ENCODE measurements around the gene SMCO3. TPM values are rescaled to one million over a fixed set of nuclear protein-coding genes. Genes with fewer than 3 reads are reported as not detected.
A peak's percentile ranks its signal among the peaks of the same experiment; 100 is the strongest.
"Not testable (repeated sequence)": the region's sequence is repeated elsewhere in the genome, so short reads cannot be mapped to it uniquely, and the experiment has no call there.

SMCO3 gene
- polyA plus RNA-seq, 1 experiment, result 0.45 TPM

DNA sequence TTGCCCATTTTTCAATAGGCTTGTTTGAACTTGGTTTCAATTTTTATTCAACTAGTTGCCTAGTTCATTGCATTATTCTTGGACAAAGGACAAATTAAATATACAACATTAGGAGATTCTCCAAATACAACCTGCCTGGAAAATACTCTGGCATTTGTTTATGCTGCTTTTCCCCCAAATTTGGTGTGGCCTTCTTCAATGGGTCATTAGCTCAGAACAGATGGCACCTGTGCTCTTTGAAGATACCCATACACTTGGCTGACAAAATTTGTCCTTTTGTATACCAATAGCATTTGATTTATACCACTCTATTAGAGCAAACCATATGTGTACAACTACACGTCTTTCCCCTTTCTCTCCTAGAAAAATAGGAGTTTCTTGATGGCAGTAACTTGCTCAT is 46.4 kb downstream of the SMCO3 start:
- DNase-seq (ENCODE audit: low read depth), result no peak
- ChIA-PET POLR2A (no interaction called here), CTCF (no interaction called here)
- no peaks in the 10 kb centered on the region; the same call in 1 of the 2 replicates for H3K36me3 ChIP-seq (ENCODE audit: control insufficient read depth, insufficient read depth, low read length)
- TF ChIP-seq, protein P1, sequence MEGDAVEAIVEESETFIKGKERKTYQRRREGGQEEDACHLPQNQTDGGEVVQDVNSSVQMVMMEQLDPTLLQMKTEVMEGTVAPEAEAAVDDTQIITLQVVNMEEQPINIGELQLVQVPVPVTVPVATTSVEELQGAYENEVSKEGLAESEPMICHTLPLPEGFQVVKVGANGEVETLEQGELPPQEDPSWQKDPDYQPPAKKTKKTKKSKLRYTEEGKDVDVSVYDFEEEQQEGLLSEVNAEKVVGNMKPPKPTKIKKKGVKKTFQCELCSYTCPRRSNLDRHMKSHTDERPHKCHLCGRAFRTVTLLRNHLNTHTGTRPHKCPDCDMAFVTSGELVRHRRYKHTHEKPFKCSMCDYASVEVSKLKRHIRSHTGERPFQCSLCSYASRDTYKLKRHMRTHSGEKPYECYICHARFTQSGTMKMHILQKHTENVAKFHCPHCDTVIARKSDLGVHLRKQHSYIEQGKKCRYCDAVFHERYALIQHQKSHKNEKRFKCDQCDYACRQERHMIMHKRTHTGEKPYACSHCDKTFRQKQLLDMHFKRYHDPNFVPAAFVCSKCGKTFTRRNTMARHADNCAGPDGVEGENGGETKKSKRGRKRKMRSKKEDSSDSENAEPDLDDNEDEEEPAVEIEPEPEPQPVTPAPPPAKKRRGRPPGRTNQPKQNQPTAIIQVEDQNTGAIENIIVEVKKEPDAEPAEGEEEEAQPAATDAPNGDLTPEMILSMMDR (IDR thresholded peaks at IDR 0.05; ENCODE audit: insufficient read depth, low read depth, low read length), result no peak
- no peaks in the 10 kb centered on the region for H3K27me3 ChIP-seq (ENCODE audit: control insufficient read depth, insufficient read depth, low read length)
- H3K4me3 ChIP-seq (ENCODE audit: low read depth, low read length), result no peak overlapping the region

GRCh38 chr12:14766649-14767215 is 47.2 kb downstream of the SMCO3 start:
- Histone ChIP-seq H3K36me3 (ENCODE audit: control insufficient read depth, insufficient read depth, low read length) (no peaks in the 10 kb centered on the region; the same call in 1 of the 2 replicates), H3K27me3 (ENCODE audit: control insufficient read depth, insufficient read depth, low read length) (no peaks in the 10 kb centered on the region), H3K4me3 (ENCODE audit: low read depth, low read length) (no peak overlapping the region)
- DNase-seq (ENCODE audit: low read depth), result no peak
- CTCF ChIA-PET, result no interaction called here
- POLR2A ChIA-PET, result no interaction called here
- TF ChIP-seq, protein P1 (IDR thresholded peaks at IDR 0.05; ENCODE audit: insufficient read depth, low read depth, low read length), result no peak

GRCh38 chr12:14766020-14766419 is 48.0 kb downstream of the SMCO3 start:
- H3K36me3 ChIP-seq (ENCODE audit: control insufficient read depth, insufficient read depth, low read length); DNase-seq (ENCODE audit: low read depth); CTCF ChIA-PET; H3K4me3 ChIP-seq (ENCODE audit: low read depth, low read length); H3K27me3 ChIP-seq (ENCODE audit: control insufficient read depth, insufficient read depth, low read length); POLR2A ChIA-PET: not testable (repeated sequence)

DNA sequence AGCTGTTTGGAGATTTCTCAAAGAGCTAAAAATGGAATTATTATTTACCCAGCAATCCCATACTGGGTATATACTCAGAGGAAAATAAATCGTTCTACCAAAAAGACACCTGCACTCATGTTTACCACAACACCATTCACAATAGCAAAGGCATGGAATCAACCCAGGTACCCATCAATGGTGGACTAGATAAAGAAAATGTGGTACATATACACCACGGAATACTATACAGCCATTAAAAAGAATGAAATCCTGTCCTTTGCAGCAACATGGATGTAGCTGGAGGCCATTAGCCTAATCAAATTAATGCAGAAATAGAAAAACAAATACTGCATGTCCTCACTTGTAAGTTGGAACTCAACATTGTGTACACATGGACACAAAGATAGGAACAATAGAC is 48.6 kb downstream of the SMCO3 start:
- Histone ChIP-seq H3K4me3 (ENCODE audit: low read depth, low read length) (no peak overlapping the region), H3K27me3 (ENCODE audit: control insufficient read depth, insufficient read depth, low read length) (no peaks in the 10 kb centered on the region), H3K36me3 (ENCODE audit: control insufficient read depth, insufficient read depth, low read length) (no peaks in the 10 kb centered on the region; the same call in 1 of the 2 replicates)
- TF ChIP-seq, protein P1 (IDR thresholded peaks at IDR 0.05; ENCODE audit: insufficient read depth, low read depth, low read length), result no peak
- ChIA-PET POLR2A (no interaction called here), CTCF (no interaction called here)
- DNase-seq (ENCODE audit: low read depth), result no peak

GRCh38 chr12:14759711-14760280 is 54.2 kb downstream of the SMCO3 start:
- DNase-seq (ENCODE audit: low read depth); H3K4me3 ChIP-seq (ENCODE audit: low read depth, low read length); POLR2A ChIA-PET; CTCF ChIA-PET; H3K27me3 ChIP-seq (ENCODE audit: control insufficient read depth, insufficient read depth, low read length); H3K36me3 ChIP-seq (ENCODE audit: control insufficient read depth, insufficient read depth, low read length): not testable (repeated sequence)

DNA sequence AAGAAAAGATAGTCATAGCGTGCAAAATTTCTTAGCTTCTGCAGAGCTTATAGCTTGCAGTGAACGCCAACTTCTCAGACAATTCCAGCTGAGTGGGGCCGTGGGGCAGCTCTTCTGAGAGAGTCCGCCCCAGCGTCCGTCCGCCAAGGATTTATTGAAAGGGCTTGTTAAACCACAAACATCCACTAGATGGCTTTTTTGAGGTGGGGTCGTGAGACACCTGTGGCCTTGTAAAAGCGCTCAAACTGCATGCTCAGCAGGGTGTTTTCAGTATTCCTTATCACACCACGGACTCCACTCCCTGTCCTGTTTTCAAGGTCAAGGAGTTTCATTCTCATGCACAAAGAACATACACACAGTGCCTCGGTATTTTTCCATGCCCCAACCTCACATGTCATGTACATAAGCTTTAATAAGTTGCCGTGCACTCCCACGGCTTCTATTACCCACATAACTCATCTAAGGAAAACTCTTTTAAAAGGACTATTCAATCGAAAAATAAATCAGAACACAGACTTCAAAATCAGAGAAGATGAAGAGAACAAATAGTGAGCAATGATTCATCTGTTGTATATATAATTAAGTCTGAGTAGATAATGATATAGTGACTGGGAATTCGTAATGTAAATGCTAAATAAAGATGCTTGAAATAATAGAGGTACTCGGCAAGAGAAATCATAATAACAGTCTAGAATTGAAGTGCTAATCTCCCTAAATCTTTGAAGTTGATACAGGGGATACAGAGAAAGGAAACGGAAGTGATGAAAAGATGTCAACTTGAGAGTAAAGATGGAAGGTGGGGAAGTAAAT is 57.4 kb downstream of the SMCO3 start:
- H3K27me3 ChIP-seq (ENCODE audit: control insufficient read depth, insufficient read depth, low read length), result no peaks in the 10 kb centered on the region
- no peak overlapping the region for H3K4me3 ChIP-seq (ENCODE audit: low read depth, low read length)
- CTCF ChIA-PET, result interaction anchor here (0.6 to 0.9 kb wide), 3 partner anchors 13 to 1146 kb away, joined by 3 to 7 read pairs (median 3); no protein-coding TSS in a partner anchor
- TF ChIP-seq, protein P1 (IDR thresholded peaks at IDR 0.05; ENCODE audit: insufficient read depth, low read depth, low read length), result peak; percentile 25; the same call in 1 of the 2 replicates
- DNase-seq (ENCODE audit: low read depth), result no peak
- no peaks in the 10 kb centered on the region for H3K36me3 ChIP-seq (ENCODE audit: control insufficient read depth, insufficient read depth, low read length)
- POLR2A ChIA-PET, result interaction anchor here (1.0 kb wide), 1 partner anchor 14 kb away, joined by 3 read pairs; a partner anchor contains a TSS
